Tibial nerve (tissue), 4 donors: Measurements from ENCODE around the gene SCEL. TPM values are rescaled to one million over a fixed set of nuclear protein-coding genes. Genes with fewer than 3 reads are reported as not detected.

ENCODE experiments used
- DNase-seq, 2 donors: peaks; one replicate each; pipeline ENCODE4 v3.0.0-alpha.2; 2019; ENCODE audit warnings: low spot score in 2 of 2
- H3K27ac ChIP-seq, 4 donors: fragments of 200-600 bp; sonication (generic) in 3 of 4; one replicate each; pipeline ENCODE4 v1.5.1; 2017 to 2019; ENCODE audit warnings: mild to moderate bottlenecking in 1 of 4
- H3K27me3 ChIP-seq, 2 donors: fragments of 200-600 bp; sonication (generic) in 1 of 2; one replicate each; pipeline versions ENCODE4 v1.5.1 to v1.6.0; 2017 to 2019
- H3K36me3 ChIP-seq, 3 donors: fragments of 200-600 bp; sonication (generic); one replicate each; pipeline ENCODE4 v1.5.1; 2018 to 2019
- H3K4me1 ChIP-seq, 4 donors: fragments of 200-600 bp; sonication (generic) in 3 of 4; one replicate each; pipeline ENCODE4 v1.5.1; 2017 to 2019
- H3K4me3 ChIP-seq, 4 donors: fragments of 200-600 bp; sonication (generic) in 3 of 4; one replicate each; pipeline ENCODE4 v1.5.1; 2017 to 2019; ENCODE audit warnings: mild to moderate bottlenecking in 1 of 4, moderate library complexity in 1 of 4
- H3K9me3 ChIP-seq, 4 donors: fragments of 200-600 bp; sonication (generic) in 3 of 4; one replicate each; pipeline ENCODE4 v1.5.1; 2017 to 2019
- EP300 ChIP-seq, 2 donors: sonication (generic); formaldehyde crosslinking; IDR thresholded peaks; one replicate each; pipeline ENCODE4 v1.6.1; 2017; ENCODE audit warnings: antibody characterized with exemption in 2 of 2, mild to moderate bottlenecking in 1 of 2
- POLR2A ChIP-seq, 2 donors: fragments of 450-650 bp; IDR thresholded peaks; one replicate each; pipeline ENCODE4 v1.6.1; 2017; ENCODE audit warnings: antibody characterized with exemption in 2 of 2, mild to moderate bottlenecking in 2 of 2, moderate library complexity in 2 of 2
- WGBS, 2 donors: methylation state at CpG; one replicate each; pipeline ENCODE4 v1.1.5; 2018; 5-methylcytosine and 5-hydroxymethylcytosine counted together
- total RNA-seq, 4 donors: library from RNA; depleted of rRNA; stranded (reverse); fragments of >200 nt; gene quantifications; one replicate each; pipeline ENCODE4 v1.1.0, GENCODE V29; 2016
- TF ChIP-seq, protein P1 (sequence below), 5 experiments: fragments of 200-600 bp in 3 of 5; fragments of 450-650 bp in 2 of 5; sonication (generic) in 3 of 5; IDR thresholded peaks; one replicate each; pipeline ENCODE4 v1.5.1; 2016 to 2019; ENCODE audit warnings: antibody characterized with exemption in 5 of 5, mild to moderate bottlenecking in 3 of 5, moderate library complexity in 2 of 5

SCEL gene, protein sequence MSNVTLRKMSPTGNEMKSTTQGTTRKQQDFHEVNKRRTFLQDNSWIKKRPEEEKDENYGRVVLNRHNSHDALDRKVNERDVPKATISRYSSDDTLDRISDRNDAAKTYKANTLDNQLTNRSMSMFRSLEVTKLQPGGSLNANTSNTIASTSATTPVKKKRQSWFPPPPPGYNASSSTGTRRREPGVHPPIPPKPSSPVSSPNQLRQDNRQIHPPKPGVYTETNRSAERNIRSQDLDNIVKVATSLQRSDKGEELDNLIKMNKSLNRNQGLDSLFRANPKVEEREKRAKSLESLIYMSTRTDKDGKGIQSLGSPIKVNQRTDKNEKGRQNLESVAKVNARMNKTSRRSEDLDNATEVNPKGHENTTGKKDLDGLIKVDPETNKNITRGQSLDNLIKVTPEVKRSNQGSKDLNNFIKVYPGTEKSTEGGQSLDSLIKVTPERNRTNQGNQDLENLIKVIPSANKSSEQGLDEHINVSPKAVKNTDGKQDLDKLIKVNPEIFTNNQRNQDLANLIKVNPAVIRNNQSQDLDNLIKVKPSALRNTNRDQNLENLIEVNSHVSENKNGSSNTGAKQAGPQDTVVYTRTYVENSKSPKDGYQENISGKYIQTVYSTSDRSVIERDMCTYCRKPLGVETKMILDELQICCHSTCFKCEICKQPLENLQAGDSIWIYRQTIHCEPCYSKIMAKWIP
- not detected for total RNA-seq

GRCh38 chr13:77535448-77535847 lies at the start of gene SCEL:
Gene SCEL (plus strand): TSS chr13:77535706. CDS start chr13:77555876, 20,170 bp downstream.
- TF ChIP-seq, protein P1, sequence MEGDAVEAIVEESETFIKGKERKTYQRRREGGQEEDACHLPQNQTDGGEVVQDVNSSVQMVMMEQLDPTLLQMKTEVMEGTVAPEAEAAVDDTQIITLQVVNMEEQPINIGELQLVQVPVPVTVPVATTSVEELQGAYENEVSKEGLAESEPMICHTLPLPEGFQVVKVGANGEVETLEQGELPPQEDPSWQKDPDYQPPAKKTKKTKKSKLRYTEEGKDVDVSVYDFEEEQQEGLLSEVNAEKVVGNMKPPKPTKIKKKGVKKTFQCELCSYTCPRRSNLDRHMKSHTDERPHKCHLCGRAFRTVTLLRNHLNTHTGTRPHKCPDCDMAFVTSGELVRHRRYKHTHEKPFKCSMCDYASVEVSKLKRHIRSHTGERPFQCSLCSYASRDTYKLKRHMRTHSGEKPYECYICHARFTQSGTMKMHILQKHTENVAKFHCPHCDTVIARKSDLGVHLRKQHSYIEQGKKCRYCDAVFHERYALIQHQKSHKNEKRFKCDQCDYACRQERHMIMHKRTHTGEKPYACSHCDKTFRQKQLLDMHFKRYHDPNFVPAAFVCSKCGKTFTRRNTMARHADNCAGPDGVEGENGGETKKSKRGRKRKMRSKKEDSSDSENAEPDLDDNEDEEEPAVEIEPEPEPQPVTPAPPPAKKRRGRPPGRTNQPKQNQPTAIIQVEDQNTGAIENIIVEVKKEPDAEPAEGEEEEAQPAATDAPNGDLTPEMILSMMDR (IDR thresholded peaks at IDR 0.05): no peak
- TF ChIP-seq POLR2A (IDR thresholded peaks at IDR 0.05) (no peak), EP300 (IDR thresholded peaks at IDR 0.05) (no peak)
- no peaks in the 10 kb centered on the region for H3K9me3 ChIP-seq
- 87 to 96% methylated on average over 1 of the region's 1 CpG for WGBS, 2 donors
- peaks cover 0 to 6% (median 0%) of the 10 kb centered on the region in 4 donors for H3K4me1 ChIP-seq
- no peak within 1 kb of the TSS for H3K27ac ChIP-seq
- H3K4me3 ChIP-seq: no peak within 1 kb of the TSS
- no peak for DNase-seq
- H3K27me3 ChIP-seq: no peaks in the 10 kb centered on the region
- no peaks in the 10 kb centered on the region for H3K36me3 ChIP-seq

DNA sequence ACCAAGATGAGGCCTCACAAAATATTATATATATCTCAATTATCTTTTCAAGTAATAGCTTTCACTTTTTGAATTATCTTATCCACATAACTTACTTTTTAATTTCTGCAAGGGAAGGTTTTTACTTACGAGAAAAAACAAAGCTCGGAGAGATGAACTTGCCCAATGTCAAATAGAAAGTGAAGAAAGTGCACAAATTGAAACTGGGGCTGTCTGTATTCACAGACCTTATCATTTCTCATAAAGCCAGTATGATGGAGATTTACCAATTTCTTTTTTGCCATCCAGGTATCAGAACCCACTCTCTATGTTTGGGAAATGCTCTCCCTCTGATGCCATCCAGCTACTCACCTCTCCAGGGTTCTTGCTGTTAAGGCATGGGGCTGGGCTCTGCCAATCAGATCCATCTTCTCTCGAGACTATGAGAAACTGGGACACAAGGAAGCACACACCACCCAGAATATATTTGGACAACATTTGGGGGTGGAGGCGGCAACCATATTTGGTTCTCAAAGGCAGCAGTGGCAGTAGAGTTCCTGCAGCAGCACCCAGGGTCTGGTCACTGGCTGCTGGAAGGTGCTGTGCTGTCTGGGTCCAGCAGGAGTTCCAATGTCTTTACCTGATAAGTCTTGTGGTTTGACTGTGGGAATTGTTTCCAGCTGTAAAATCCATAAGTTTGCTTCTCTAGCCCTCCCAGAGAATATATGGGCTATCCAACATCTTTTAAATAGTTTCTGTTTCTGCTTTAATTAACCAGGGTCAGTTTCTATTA lies 45.8 kb upstream of the SCEL start:
- no peaks in the 10 kb centered on the region for H3K36me3 ChIP-seq
- no peaks in the 10 kb centered on the region for H3K4me1 ChIP-seq
- 88% methylated on average over 4 of the region's 4 CpGs for WGBS, 2 donors
- no peak overlapping the region for H3K27ac ChIP-seq
- no peak for DNase-seq
- H3K4me3 ChIP-seq: no peak overlapping the region
- H3K27me3 ChIP-seq: no peaks in the 10 kb centered on the region
- TF ChIP-seq POLR2A (IDR thresholded peaks at IDR 0.05) (no peak), EP300 (IDR thresholded peaks at IDR 0.05) (no peak)
- TF ChIP-seq, protein P1 (IDR thresholded peaks at IDR 0.05): no peak
- H3K9me3 ChIP-seq: peaks cover 0 to 6% (median 0%) of the 10 kb centered on the region in 4 donors

- 7 to 32% methylated on average over 1 of the region's 1 CpG for WGBS, 2 donors
- H3K4me1 ChIP-seq: no peaks in the 10 kb centered on the region
- no peak for DNase-seq
- H3K4me3 ChIP-seq: no peak overlapping the region
- no peak overlapping the region for H3K27ac ChIP-seq
- H3K9me3 ChIP-seq: no peaks in the 10 kb centered on the region
- TF ChIP-seq EP300 (IDR thresholded peaks at IDR 0.05): no peak
- TF ChIP-seq, protein P1 (IDR thresholded peaks at IDR 0.05): peak; percentile 17 to 52 (median 40)
- no peaks in the 10 kb centered on the region for H3K27me3 ChIP-seq
- no peaks in the 10 kb centered on the region for H3K36me3 ChIP-seq
Observed at GRCh38 chr13:77492982-77493381, 42.5 kb upstream of the SCEL start.

DNA sequence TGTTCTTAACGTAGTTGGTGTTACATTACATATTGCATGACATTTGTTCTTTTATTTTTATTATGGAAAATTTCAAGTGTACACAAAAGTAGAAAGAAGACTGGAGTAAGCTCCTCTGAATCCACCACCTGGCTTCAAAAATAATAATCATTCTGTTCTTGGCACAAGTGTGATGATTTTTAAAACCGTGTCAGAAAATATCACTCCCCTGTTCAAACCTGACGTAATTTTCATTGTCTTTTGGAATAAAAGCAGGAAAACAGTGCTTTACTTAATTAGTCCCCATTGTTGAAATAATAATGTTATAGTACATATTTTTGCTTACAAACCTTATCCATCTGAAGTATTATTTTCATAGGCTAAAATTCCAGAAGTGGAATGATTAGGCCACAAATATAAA lies 41.3 kb upstream of the SCEL start:
- WGBS, 2 donors: 64 to 68% methylated on average over 3 of the region's 3 CpGs
- no peaks in the 10 kb centered on the region for H3K27me3 ChIP-seq
- TF ChIP-seq EP300 (IDR thresholded peaks at IDR 0.05): no peak
- TF ChIP-seq, protein P1 (IDR thresholded peaks at IDR 0.05): no peak
- TF ChIP-seq POLR2A (IDR thresholded peaks at IDR 0.05): no peak
- no peaks in the 10 kb centered on the region for H3K9me3 ChIP-seq
- H3K27ac ChIP-seq: no peak overlapping the region
- H3K4me3 ChIP-seq: no peak overlapping the region
- H3K4me1 ChIP-seq: no peaks in the 10 kb centered on the region
- H3K36me3 ChIP-seq: no peaks in the 10 kb centered on the region
- DNase-seq: no peak
